ENCODE results near the gene FRMD4A.

DNA sequence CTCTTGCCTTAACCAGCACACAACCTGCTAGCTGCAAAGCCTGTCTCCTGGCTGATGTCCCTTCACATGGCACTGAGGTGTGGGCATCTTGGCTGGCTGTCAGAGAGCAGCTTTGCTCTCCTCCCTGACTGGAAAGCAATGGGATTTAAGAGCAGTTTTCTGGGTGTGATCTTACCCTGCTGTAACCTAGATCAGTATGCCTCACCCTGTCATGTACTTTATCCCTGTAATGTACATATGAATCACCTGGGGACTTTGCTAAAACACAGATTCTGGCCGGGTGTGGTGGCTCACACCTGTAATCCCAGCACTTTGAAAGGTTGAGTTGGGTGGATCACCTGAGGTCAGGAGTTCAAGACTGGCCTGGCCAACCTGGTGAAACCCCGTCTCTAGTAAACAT, 209.9 kb downstream of the FRMD4A start:
- TF ChIP-seq, protein P1, sequence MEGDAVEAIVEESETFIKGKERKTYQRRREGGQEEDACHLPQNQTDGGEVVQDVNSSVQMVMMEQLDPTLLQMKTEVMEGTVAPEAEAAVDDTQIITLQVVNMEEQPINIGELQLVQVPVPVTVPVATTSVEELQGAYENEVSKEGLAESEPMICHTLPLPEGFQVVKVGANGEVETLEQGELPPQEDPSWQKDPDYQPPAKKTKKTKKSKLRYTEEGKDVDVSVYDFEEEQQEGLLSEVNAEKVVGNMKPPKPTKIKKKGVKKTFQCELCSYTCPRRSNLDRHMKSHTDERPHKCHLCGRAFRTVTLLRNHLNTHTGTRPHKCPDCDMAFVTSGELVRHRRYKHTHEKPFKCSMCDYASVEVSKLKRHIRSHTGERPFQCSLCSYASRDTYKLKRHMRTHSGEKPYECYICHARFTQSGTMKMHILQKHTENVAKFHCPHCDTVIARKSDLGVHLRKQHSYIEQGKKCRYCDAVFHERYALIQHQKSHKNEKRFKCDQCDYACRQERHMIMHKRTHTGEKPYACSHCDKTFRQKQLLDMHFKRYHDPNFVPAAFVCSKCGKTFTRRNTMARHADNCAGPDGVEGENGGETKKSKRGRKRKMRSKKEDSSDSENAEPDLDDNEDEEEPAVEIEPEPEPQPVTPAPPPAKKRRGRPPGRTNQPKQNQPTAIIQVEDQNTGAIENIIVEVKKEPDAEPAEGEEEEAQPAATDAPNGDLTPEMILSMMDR (IDR thresholded peaks at IDR 0.05): no peak
- no peak for TF ChIP-seq POLR2A (IDR thresholded peaks at IDR 0.05)

All from stomach (tissue), 4 donors.